Vagina (tissue), 2 donors: ENCODE measurements around the gene CCR7.

Experiments used
- CTCF ChIP-seq, 3 experiments: fragments of 450-650 bp in 2 of 3; fragments of 200-600 bp in 1 of 3; sonication (generic) in 1 of 3; IDR thresholded peaks; one replicate each; pipeline ENCODE4 v1.5.1; 2017 to 2019; ENCODE audit warnings: antibody characterized with exemption in 3 of 3, mild to moderate bottlenecking in 2 of 3, moderate library complexity in 2 of 3
- POLR2A ChIP-seq, 2 donors: fragments of 450-650 bp; IDR thresholded peaks; one replicate each; pipeline ENCODE4 v1.6.1; 2017; ENCODE audit warnings: antibody characterized with exemption in 2 of 2, mild to moderate bottlenecking in 2 of 2, moderate library complexity in 2 of 2
- POLR2AphosphoS5 ChIP-seq, 2 donors: sonication (generic); formaldehyde crosslinking; IDR thresholded peaks; one replicate each; pipeline ENCODE4 v1.9.0; 2017; ENCODE audit warnings: antibody characterized with exemption in 2 of 2, mild to moderate bottlenecking in 2 of 2, low read depth in 1 of 2; ENCODE audit not compliant: insufficient read depth in 1 of 2

GRCh38 chr17:40515011-40515410, 50.3 kb downstream of the CCR7 start:
- TF ChIP-seq CTCF (IDR thresholded peaks at IDR 0.05) (no peak), POLR2AphosphoS5 (IDR thresholded peaks at IDR 0.05; ENCODE audit: insufficient read depth in 1 of 2, low read depth in 1 of 2) (no peak), POLR2A (IDR thresholded peaks at IDR 0.05) (no peak)
